Endothelial cell of umbilical vein (primary cell): ENCODE data around the gene KLK1. TPM values are rescaled to one million over a fixed set of nuclear protein-coding genes. Genes with fewer than 3 reads are reported as not detected.

Experiments
- BruUV-seq: library from RNA; stranded (reverse); fragments of 400-500 nt; replicated peaks from 2 replicates; lab custom pipeline; 2021; lab: Mats Ljungman, UMichigan
- CTCF ChIA-PET: fragments of 300-600, 350-600 bp; sonication (Branson Sonifier 250); formaldehyde crosslinking; loops from one replicate; lab custom pipeline; 2021; ENCODE audit warnings: antibody characterized with exemption, inconsistent platforms; lab: Charles Lee
- POLR2A ChIA-PET: fragments of 300-600, 350-600 bp; sonication (Branson Sonifier 250); formaldehyde crosslinking; loops from one replicate; lab custom pipeline; 2021; ENCODE audit warnings: antibody characterized with exemption, inconsistent platforms; lab: Charles Lee
- DNase-seq: peaks from one replicate; pipeline ENCODE4 v3.0.0-alpha.2; 2011; ENCODE audit warnings: low read depth, low spot score
- FAIRE-seq: peaks from 2 replicates; lab custom pipeline; 2011; peaks lifted over from hg19 to GRCh38; lab: Jason Lieb, UNC
- H2AFZ ChIP-seq: 2 replicates; pipeline ENCODE4 v1.6.0; 2012; ENCODE audit warnings: low read depth, low read length, control low read depth, inconsistent platforms
- H3K27ac ChIP-seq: 2 replicates; pipeline ENCODE4 v1.5.1; 2011; ENCODE audit warnings: low read depth, mild to moderate bottlenecking, control low read depth, low read length, moderate library complexity; ENCODE audit not compliant: insufficient read depth
- H3K27me3 ChIP-seq, 2 experiments: 2 replicates each; pipeline versions ENCODE4 v1.6.0 to v1.6.1; 2011; ENCODE audit warnings: low read length in 2 of 2, mixed read lengths in 1 of 2; ENCODE audit not compliant: control insufficient read depth in 2 of 2, insufficient read depth in 2 of 2
- H3K36me3 ChIP-seq, 2 experiments: 2 replicates in 1 of 2; 3 replicates in 1 of 2; pipeline ENCODE4 v1.5.1; 2011; ENCODE audit warnings: low read length in 2 of 2, mild to moderate bottlenecking in 1 of 2, moderate library complexity in 1 of 2; ENCODE audit not compliant: control insufficient read depth in 2 of 2, insufficient read depth in 2 of 2; ENCODE audit errors: extremely low read depth in 1 of 2
- H3K4me1 ChIP-seq: 3 replicates; pipeline ENCODE4 v1.5.1; 2011; ENCODE audit warnings: mild to moderate bottlenecking, low read length; ENCODE audit not compliant: control insufficient read depth, insufficient read depth; ENCODE audit errors: extremely low read depth
- H3K4me2 ChIP-seq: 2 replicates; pipeline ENCODE4 v1.6.1; 2011; ENCODE audit warnings: low read length, control low read depth, mixed read lengths; ENCODE audit not compliant: insufficient read depth
- H3K4me3 ChIP-seq, 3 experiments: fragments of 200-600 bp in 1 of 3; sonication (generic), shearing (Covaris generic) in 1 of 3; replicated peaks in 1 of 3; 2 replicates each; pipeline ENCODE4 v1.5.1; 2011 to 2016; ENCODE audit warnings: control low read depth in 3 of 3, low read length in 3 of 3, mild to moderate bottlenecking in 2 of 3, inconsistent platforms in 1 of 3, low read depth in 1 of 3, moderate library complexity in 1 of 3; ENCODE audit not compliant: insufficient read depth in 1 of 3
- H3K79me2 ChIP-seq: 2 replicates; pipeline ENCODE4 v1.6.0; 2012; ENCODE audit warnings: low read length, inconsistent platforms; ENCODE audit not compliant: control insufficient read depth, insufficient read depth
- H3K9ac ChIP-seq: replicated peaks from 2 replicates; pipeline ENCODE3; 2011; ENCODE audit warnings: low read length, control low read depth; ENCODE audit not compliant: insufficient read depth; ENCODE audit errors: extremely low read depth
- H3K9me1 ChIP-seq: replicated peaks from 3 replicates; pipeline ENCODE4 v1.6.0; 2011; ENCODE audit warnings: mild to moderate bottlenecking, low read length; ENCODE audit not compliant: control insufficient read depth, insufficient read depth; ENCODE audit errors: extremely low read depth
- H3K9me3 ChIP-seq: replicated peaks from 2 replicates; pipeline ENCODE4 v1.5.1; 2012; ENCODE audit warnings: low read length, inconsistent platforms; ENCODE audit not compliant: control insufficient read depth, insufficient read depth
- H4K20me1 ChIP-seq: replicated peaks from 2 replicates; pipeline ENCODE3; 2011; ENCODE audit warnings: mild to moderate bottlenecking, low read length; ENCODE audit not compliant: control insufficient read depth, insufficient read depth; ENCODE audit errors: extremely low read depth
- CTCF ChIP-seq, 2 donors: IDR thresholded peaks; 1 replicate in 1 of 2; 2 replicates in 1 of 2; pipeline ENCODE4 v1.5.1; 2011; ENCODE audit warnings: low read length in 2 of 2, mild to moderate bottlenecking in 2 of 2, moderate library complexity in 2 of 2, control low read depth in 1 of 2, inconsistent platforms in 1 of 2, low read depth in 1 of 2; ENCODE audit not compliant: insufficient read depth in 1 of 2; ENCODE audit errors: extremely low read depth in 1 of 2
- EZH2 ChIP-seq: IDR thresholded peaks from 2 replicates; pipeline ENCODE4 v1.6.1; 2012; ENCODE audit warnings: borderline replicate concordance, low read depth, mild to moderate bottlenecking, moderate library complexity, low read length, inconsistent platforms; ENCODE audit not compliant: severe bottlenecking
- FOS ChIP-seq: IDR thresholded peaks from 2 replicates; pipeline ENCODE4 v1.6.1; 2011; ENCODE audit warnings: mild to moderate bottlenecking, low read length, moderate library complexity, borderline replicate concordance; ENCODE audit not compliant: insufficient read depth
- GATA2 ChIP-seq: IDR thresholded peaks from 2 replicates; pipeline ENCODE4 v1.7.0; 2011; ENCODE audit warnings: low read depth, mild to moderate bottlenecking, moderate library complexity, mixed read lengths, low read length; ENCODE audit not compliant: insufficient read length, insufficient read depth
- JUN ChIP-seq: IDR thresholded peaks from 2 replicates; pipeline ENCODE4 v1.6.1; 2011; ENCODE audit warnings: borderline replicate concordance, low read depth; ENCODE audit not compliant: insufficient read length, insufficient read depth
- MAX ChIP-seq: IDR thresholded peaks from 2 replicates; pipeline ENCODE4 v1.6.1; 2011; ENCODE audit not compliant: insufficient read depth, insufficient read length
- MYC ChIP-seq: IDR thresholded peaks from one replicate; pipeline ENCODE4 v1.6.1; 2011; ENCODE audit warnings: mild to moderate bottlenecking, low read depth, low read length
- POLR2A ChIP-seq: IDR thresholded peaks from 2 replicates; pipeline ENCODE4 v1.6.1; 2012; ENCODE audit warnings: low read depth, mild to moderate bottlenecking, control low read depth, low read length
- POLR2AphosphoS5 ChIP-seq: IDR thresholded peaks from 2 replicates; pipeline ENCODE4 v1.6.1; 2012; ENCODE audit warnings: low read depth, mild to moderate bottlenecking, control low read depth, low read length, moderate library complexity; ENCODE audit not compliant: insufficient read depth
- dilution Hi-C: fragments of 300-500 bp; cut with MboI; formaldehyde crosslinking; loops from one replicate; pipeline ENCODE4 v1.15.0; 2019; ENCODE audit warnings: low sequenced_read_pairs; ENCODE audit not compliant: extremely low pct_ligation_motif_present
- intact Hi-C: fragments of 100-400 bp; cut with micrococcal nuclease; formaldehyde crosslinking; loops from one replicate; pipeline ENCODE4 v1.10.0; 2022
- polyA plus RNA-seq, 4 experiments: library from polyadenylated mRNA; depleted of rRNA in 3 of 4; stranded (reverse) in 3 of 4; unstranded in 1 of 4; fragments of >200 nt; gene quantifications; 2 replicates each; pipeline versions ENCODE4 v1.2.1 to v1.2.3, GENCODE V29; 2011 to 2012; ENCODE audit warnings: missing spikeins in 1 of 4
- total RNA-seq: library from RNA; stranded (reverse); gene quantifications from 2 replicates; pipeline ENCODE4 v1.2.3, GENCODE V29; 2021

KLK1 gene
- total and polyA plus RNA-seq, 2 donors (not counting 3 experiments of a cell fraction or from before 2014, with no cell fraction given): 0.08 TPM; not detected in 1

- H3K4me3 ChIP-seq: no peak overlapping the region
- H3K79me2 ChIP-seq: peaks cover 4% of the 10 kb centered on the region
- H3K27ac ChIP-seq: no peak overlapping the region
- TSS peak; percentile 6 for BruUV-seq
- H3K4me1 ChIP-seq: no peaks in the 10 kb centered on the region
- no peaks in the 10 kb centered on the region for H3K9me1 ChIP-seq
- H2AFZ ChIP-seq: no peak overlapping the region
- dilution Hi-C loops (no loop called here), intact Hi-C loops (no loop called here)
- H4K20me1 ChIP-seq: no peaks in the 10 kb centered on the region
- H3K36me3 ChIP-seq: peaks cover 5 to 15% of the 10 kb centered on the region in 2 experiments
- ChIA-PET POLR2A (interaction anchor here (1.1 kb wide), 1 partner anchor 11 kb away, joined by 5 read pairs; no protein-coding TSS in a partner anchor), CTCF (interaction anchor here (1.0 kb wide), 2 partner anchors 124 to 129 kb away, joined by 3 read pairs; no protein-coding TSS in a partner anchor)
- H3K9ac ChIP-seq: no peak overlapping the region
- H3K9me3 ChIP-seq: no peaks in the 10 kb centered on the region
- H3K4me2 ChIP-seq: no peak overlapping the region
- TF ChIP-seq FOS: no peak
- TF ChIP-seq GATA2: no peak
- TF ChIP-seq CTCF (IDR thresholded peaks at IDR 0.05; ENCODE audit: extremely low read depth in 1 of 2, insufficient read depth in 1 of 2, low read depth in 1 of 2, low read length in 2 of 2): no peak
- TF ChIP-seq EZH2: no peak
- TF ChIP-seq MYC: no peak
- TF ChIP-seq POLR2AphosphoS5: no peak
- no peak for TF ChIP-seq POLR2A
- no peak for TF ChIP-seq JUN
- TF ChIP-seq MAX: no peak
- DNase-seq (no peak), FAIRE-seq (no peak)
- no peaks in the 10 kb centered on the region for H3K27me3 ChIP-seq
Measured at GRCh38 chr19:50793558-50794065, 30.0 kb downstream of the KLK1 start.
